Fibroblast of skin of right quadriceps (primary cell): ENCODE results near the gene ADPRH.
"Not testable (repeated sequence)": the region's sequence is repeated elsewhere in the genome, so short reads cannot be mapped to it uniquely, and the experiment has no call there.

Experiments
- DNase-seq: peaks from one replicate; pipeline ENCODE4 v3.0.0-alpha.2; 2013

ADPRH gene

DNA sequence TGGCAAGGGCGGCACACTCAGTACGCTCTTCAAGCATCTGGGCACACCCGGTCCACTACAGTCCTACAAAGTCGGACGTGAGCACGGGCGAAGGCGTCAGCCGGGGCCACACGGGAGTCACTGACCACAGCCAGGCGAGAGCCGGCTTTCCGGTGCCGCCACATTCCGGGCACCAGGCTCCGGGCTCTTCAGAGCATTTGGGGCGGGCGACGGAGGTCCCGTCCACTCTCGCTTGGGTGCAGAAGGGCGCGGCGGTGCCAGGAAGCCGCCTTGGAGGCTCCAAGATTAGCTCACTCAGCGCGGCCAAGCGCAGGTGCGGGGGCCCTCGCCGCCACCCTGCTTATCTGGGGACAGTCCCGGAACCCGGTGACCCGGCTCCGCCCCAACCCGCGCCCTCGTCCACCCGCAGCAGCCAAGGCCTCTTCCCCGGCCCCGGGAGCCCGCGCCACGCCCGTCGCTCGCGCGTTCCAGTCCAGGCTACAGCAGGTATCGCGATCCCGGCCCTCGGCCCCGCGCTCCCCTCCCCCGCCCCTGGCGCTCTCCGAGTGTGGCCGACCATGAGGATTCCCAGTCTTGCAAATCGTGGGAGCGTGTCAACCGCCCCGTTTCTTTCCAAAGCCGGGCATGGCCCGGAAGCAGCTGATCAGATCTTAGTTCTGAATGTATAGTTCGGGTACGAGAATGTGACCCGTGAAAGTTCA lies at the start of gene ADPRH:
ADPRH (plus strand) TSS at position 127 of the 701 bp plus-strand sequence. CDS start 2,678 bp downstream, outside the sequence.
- DNase-seq = peak; percentile 65

DNA sequence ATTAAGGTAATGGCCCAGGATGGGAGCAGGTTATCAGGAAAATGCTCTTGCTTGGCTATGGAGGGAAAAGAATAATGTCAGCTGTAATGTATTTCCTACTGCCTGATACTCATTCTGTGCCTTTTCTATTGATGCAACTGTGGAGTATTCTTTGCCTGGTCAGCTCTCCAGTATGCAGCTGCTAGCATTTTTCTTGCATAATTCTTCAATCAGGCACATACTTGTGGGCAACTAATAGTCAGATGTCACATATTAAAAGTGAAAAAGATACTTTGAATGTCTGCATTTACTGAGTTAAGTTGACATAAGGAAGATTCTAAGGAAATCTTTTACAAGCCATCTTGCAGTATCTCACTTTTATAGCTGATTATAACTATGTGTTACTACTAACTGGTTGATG lies 49.4 kb upstream of the ADPRH start:
- DNase-seq = peak; percentile 69

DNA sequence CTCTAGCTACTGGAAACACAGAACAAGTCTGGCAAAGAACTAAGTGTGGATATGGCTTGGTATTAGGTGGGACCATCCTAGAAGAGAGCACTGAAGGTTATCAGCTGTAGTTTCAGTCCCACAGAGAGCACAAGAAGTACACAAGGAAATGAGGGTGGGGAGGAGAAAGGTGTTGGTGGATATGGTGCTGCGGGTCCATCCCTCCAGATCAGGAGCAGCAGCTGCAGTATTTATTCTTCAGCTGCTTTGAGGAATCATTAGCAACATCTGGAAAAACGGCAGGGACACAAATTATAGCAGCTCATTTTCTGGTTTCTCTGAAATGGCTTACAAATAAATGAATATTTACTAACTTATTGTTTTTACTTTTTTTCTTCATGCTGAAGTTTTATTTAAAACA lies 48.8 kb upstream of the ADPRH start:
- DNase-seq = no peak

DNA sequence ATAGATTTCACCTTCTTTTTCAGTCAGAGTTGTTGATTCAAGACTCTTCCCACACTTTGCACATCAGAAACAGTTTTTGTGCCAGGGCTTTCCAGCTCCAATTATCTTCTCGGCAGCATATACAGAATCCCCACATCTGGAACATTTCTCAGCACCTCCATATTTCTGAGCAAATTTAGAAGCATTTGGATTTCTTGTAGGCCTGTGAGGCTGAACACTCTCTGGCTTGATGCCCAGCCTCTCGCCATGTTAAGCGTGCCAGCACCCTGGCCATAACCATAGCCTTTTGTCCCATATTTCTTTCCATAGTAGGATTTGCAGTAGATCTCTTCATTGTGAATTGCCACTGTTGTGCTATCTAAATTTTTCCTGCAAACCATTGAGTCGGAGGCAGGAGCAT lies 48.1 kb upstream of the ADPRH start:
- no peak for DNase-seq

DNA sequence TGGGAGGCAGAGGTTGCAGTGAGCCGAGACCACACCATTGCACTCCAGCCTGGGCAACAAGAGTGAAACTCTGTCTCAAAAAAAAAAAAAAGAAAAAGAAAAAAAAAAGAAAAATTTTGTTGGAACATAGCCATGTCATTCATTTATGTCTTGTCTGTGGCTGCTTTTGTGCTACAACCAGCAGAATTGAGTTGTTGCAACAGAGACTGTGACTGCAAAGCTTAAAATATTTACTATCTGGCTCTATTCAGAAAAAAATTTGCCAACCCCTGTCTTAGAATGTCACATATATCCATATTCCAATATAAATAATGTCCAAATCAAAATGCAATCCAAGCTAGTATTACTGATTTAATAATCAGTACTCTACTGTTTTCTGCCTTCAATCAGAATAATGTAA lies 45.0 kb upstream of the ADPRH start:
- no peak for DNase-seq

DNA sequence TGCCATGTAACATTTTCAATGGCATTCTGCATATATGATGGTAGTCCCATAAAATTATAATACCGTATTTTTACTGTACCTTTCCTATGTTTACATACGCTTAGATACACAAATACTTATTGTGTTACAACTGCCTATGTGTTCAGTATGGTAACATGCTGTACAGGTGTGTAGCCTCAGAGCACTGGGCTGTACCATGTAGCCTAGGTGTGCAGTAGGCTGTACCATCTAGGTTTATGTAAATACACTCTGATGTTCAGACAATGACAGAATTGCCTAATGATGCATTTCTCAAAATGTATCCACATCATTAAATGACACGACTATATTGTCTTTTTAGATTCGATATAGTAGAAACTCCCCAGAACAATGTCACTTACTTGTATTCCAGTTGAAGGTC lies 42.5 kb upstream of the ADPRH start:
- DNase-seq = no peak

DNA sequence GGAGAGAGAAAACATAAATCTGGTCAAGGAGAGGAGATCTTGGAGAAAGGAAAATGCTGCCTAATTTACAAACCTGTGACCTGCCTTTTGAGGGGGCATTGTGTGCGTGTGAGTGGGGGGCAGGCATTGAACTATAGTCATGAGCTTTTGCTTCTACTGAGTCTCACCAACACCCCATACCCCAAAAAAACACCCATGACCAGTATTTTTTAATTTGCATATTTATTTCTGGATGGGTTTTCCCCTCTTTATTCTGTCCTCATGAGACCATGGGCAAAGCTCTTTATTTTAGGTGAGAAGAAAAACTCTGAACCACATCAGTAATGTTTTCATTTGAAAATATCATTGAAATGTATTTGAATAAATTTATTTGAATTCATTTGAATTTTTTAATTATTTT lies 40.5 kb upstream of the ADPRH start:
- no peak for DNase-seq

DNA sequence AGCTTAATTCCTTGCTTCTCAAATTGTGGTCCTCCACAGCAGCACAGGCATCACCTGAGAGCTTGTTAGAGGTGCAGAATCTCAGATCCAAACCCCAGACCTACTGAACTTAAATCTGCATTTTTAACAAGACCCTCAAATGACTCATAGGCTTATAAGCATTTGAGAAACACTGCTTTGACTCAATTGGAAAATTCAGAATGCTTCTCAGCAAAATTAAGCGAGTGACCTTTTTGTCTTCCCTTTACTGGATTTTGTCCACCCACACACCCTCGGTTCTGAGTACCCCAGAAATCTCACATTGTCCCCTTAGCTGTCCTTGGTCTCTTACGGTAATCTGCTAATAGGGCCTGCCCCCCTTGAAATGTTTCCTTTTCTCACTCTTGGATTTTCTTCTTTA lies 37.7 kb upstream of the ADPRH start:
- no peak for DNase-seq

DNA sequence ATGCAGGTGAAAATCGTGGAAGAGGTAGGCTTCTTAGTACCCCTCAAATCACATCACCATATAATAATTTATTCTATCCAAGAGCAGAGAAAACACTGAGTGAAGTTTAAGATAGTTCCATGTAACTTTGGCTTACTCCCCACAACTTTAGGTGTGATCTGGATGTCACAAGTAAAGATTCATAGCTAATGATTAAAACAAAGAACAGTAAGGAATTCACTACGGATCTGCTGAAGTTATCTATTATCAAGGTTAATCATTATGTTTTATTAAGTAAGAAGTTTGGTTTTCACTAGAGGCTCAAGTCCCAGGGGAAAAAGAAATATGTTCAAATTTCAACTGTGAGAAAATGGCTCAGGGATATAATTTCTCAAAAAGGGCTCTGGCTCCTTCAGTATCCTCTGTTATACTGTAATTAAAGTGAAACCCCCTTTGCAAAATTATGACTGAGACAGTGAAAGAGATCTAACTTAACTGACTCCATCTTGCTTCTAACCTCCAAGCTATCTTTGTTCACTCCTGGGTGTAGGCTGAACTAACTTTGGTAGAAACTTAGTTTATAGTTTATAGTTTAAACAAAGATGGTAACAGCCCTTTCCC lies 37.0 kb upstream of the ADPRH start:
- DNase-seq = no peak

DNA sequence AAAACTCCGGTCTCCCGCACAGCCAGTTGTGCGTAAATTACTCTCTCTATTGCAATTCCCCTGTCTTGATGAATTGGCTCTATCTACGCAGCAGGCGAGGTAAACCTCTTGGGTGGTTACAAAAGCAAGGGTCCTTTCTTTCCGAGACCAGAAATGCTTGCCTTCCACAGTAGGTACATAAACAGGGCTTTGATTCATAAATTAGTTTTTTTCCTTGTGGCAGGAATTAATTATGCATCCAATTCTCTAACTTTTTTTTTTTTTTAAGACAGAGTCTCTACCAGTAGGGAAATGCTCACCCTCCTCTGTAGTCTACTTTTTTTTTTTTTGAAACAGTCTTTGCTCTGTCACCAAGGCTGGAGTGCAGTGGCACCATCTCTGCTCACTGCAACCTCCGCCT lies 36.1 kb upstream of the ADPRH start:
- DNase-seq = no peak

DNA sequence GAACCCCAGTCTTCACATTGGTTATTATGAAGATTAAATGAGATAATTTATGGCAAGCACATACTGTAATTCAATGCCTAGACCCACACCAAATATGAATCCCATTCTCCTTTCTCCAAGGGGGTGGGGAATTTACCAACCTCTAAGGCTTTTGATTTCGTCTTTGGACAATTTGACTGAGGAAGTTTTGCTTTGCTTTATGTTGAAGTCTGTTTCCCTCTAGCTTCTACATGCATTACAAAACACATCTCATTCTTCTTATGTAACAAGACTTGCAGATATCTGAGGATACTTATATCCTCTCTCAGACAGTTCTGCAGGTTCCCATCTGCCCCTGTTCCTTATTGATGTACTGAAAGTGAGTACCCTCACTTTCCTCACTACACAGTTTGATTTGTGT lies 32.1 kb upstream of the ADPRH start:
- no peak for DNase-seq

DNA sequence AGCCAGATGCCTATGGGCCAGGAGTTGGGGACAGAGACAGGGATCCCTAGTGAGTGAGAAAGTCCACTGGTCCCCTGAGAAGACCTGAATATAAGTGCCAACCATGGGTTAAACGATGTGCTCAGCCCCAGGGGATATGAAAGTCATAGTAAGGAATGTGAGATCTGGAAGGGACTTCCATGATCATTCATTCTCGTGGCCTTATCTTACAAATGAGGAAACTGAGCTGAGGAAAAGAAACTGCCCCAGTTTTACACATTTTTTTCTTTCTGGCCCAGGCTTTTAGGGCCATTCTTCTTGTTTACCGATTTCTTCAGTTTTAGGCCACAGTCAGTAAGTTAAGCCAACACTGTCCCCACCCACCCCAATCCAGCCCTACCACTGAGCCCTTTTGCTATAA lies 31.0 kb upstream of the ADPRH start:
- DNase-seq = no peak

DNA sequence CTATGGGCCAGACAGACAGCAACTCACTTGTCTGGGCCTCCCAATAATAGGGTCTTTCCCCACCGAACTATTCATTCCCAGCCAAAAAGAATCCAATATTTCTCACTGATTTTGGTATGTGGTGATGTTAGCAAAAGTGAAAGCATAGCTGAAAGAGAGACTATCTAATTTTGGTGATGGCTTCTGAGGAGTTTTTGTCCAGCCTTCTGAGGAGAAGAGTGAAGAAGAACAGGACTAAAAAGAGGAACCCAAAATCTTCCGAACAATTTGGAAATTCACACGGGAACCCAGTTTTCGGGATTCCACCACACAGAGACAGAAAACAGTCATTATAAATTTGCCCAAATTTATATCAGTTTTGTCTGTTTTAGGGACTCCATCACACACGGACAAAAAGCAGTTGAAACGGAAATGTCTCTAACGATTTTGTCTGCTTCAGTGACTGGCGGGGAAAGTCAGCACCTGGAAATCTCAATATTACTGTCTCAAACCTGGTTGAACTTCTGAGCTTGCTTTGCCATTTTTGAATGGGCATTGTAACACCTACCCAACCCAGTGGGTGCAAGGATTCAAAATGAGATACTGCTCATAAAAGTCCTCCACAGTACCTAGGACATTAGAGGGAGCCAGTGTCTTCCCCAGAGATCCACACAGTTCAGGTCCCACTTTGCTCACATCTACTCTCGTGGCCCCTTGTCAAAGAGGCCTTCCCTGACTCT lies 28.9 kb upstream of the ADPRH start:
- no peak for DNase-seq

DNA sequence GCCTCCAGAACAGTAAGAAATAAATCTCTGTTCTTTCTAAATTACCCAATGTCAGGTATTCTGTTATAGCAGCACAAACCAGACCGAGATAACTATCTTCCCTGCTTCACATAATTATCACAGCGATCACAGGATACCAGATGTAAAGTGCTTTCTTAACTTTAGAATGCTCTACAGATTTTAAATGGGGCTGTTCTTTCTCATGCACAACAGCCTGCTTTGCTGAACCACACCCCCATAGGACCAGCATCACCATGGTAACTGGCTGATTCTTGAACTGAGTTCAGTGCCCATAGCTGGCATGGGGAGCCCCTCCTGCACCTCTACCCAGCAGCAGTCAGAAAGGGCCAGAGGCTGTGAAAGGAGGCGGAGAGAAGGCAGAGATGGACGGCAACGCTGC lies 27.7 kb upstream of the ADPRH start:
- no peak for DNase-seq

DNA sequence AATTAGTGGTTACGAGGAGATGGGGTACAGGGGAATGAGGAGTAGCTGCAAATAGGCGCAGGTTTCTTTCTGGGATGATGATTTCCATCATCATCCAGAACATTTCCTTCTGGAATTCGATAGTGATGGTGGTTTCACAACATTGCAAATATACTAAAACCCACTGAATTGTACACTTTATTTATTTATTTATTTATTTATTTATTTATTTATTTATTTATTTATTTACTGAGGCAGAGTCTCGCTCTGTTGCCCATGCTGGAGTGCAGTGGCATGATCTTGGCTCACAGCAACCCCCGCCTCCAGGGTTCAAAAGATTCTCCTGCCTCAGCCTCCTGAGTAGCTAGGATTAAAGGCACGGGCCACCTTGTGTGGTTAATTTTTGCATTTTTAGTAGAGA lies 26.4 kb upstream of the ADPRH start:
- not testable (repeated sequence) for DNase-seq

DNA sequence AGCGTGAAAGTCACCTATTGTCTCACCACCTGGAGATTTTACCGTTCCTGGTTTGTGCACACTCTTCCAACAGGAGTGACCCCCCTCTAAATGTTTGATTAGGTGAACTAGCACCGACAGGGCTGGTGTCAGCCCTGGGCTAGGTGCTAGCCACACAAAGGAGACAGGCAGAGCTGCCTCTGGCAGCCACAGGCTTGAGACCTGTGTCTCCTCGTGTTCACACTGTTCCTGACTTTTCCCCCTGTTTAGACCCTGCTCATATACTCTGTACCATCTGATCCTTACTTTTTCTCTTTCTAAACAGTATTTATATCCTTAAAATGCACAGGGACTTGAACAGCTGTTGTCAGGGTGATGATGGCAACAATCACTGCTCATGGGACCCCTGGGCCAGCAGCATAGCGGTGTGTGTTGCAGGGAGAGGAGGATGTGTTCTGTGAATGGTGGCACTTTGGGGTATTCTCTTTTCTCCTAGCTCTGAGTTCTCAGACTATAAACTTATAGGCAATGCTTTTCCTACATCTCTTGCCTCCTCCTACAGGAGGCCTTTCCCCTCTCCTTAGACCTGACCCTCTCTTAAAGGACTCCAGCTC lies 25.4 kb upstream of the ADPRH start:
- no peak for DNase-seq

DNA sequence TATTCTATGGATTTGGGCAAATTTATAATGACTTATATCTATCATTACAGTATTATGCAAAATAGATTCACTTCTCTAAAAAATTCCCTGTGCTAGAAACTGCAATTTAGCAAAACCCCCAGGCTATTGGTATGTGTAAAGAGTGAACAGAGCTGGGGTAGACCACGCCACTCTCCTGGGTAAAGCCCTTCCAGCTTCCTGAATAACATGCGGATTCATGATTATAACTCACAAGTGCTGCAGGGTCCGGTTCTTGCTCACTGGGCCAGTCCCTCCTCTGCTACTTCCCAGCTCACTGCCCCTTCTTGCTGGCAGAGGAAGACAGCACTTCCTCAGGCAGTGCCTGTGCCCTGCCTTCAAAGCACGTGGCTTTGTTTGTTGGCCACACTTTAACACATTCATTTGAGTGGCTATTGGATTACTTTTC lies 24.0 kb upstream of the ADPRH start:
- no peak for DNase-seq

DNA sequence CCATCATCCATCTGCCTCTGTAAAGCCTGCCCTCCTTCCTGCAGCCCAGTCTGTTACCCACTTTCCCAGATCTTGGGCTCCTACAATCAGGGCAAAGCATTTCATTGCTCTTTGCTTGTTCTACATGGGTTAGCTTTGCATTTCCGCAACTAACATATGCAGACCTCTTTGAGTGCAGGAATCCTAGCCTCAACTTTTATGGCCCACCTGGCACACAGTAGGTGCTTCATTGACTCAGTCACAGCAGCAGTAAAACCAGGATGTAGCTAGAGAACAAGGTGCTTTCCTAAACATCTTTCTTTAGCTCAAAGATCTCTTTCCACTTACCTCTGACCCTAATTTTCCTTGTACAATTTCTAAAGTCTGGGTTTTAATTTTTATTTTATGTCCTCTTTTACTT lies 23.4 kb upstream of the ADPRH start:
- DNase-seq = no peak

DNA sequence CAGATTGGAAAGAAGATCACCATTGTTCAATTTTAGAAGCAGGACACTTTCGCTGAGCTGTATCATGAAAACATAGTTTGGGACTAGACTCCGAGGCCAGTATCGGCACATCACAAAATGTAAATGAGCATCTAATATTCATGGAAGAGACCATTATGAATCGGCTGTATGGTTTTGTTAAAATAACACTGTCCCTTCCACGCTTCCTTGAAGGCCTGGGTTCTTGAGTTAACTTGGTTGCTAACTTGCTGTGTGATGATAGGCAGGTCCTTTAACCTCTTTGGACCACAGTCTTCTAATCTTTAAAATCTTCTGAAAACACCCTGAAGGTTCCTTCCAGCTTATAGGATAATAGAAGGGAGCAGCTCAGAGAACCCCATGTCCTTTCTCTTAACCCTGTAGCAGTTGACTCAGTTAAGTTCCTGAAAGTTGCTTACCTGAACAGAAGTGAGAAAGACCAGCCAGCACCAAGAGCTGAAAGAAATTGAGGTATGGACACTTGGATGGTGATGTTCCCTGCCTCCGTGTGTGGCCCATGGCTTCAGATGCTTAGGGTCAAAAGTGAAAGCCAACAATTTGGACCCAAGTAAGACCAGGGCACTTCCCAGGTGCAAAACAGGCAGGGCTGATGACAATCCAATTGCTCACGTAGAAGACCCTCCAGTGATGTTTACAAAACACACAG lies 22.0 kb upstream of the ADPRH start:
- DNase-seq = no peak

DNA sequence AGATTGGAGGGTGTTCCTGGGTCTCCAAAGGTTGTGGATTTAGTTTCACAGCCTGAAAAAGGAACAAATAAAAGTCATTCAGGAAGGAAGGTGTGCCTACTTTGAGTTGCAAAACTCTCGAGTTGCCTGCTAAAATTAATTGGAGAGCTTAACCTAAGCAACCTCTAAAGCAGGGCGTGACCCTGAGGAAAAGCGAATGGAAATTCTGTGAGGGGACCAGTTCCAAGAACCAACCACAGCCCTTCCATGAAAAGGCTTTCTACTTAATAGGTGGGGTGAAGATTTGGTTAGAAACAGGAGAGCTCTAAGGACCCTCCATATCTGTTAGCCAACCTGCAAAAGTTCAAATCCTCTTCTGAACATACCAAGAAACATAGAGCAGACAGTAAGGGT lies 21.4 kb upstream of the ADPRH start:
- DNase-seq = no peak

DNA sequence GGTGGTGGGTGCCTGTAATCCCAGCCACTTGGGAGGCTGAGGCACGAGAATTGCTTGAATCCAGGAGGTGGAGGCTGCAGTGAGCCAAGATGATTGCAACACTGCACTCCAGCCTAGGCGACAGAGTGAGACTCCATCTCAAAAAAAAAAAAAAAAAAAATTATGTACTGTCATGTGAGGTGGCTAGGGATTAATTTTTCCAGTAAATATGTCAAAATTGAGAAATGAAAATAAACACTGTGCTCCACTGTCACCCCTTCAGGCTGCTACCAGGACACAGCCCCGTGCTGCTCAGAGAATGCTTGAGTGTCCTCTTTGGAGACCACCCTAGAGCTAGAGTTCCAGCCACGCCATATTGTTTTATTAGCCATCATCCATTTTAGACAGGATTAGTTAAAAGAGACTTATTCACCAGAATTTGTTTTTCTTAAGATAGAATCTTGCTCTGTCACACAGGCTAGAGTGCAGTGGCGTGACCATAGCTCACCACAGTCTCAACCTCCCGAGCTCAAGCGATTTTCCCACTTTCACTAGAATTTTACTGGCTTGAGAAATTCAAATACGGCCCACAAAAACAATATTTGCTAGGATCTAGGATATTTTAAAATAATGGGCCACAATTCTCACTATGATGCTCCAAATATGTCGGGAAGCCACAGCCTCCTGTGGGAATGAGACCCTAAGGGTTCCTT lies 20.5 kb upstream of the ADPRH start:
- no peak for DNase-seq

DNA sequence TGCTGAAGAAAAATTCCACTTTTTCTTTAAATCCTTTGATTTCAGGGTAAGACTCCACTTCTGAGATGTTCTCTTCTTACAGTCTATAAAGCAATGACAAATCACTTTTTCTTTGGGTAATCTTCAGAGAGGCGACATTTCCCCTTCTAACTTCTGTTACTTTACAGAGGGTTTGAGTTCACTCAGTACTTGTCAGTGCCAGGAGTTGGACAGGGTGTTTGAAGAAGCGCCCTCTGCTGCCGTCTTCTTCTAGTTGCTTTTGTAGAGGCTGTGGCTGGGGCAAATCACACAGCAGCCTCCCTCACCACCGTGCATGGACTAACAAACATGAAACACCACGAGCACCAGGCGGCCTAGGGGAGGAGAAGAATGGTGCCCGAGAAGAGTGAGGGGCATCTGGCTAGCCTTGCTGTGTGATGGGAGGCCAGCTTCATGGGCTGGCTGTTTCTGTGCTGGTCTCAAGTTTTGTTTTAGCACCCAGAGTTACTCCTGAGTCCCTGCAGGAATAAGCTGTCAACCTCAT lies 19.8 kb upstream of the ADPRH start, which contains the start of gene CD80:
CD80 (minus strand) TSS at position 174 of the 523 bp plus-strand sequence. CDS start 1,886 bp downstream, outside the sequence.
- DNase-seq = peak; percentile 27
